GM18868 (cell line): ENCODE measurements around the gene DHDH.
A peak's percentile ranks its signal among the peaks of the same experiment; 100 is the strongest.

Source experiments
- ATAC-seq: cut with Tn5 transposase; IDR thresholded peaks from one replicate; pipeline ENCODE4 v1.9.1; 2021; ENCODE audit warnings: mild to moderate bottlenecking, moderate library complexity; ENCODE audit not compliant: unreplicated experiment

DHDH gene

DNA sequence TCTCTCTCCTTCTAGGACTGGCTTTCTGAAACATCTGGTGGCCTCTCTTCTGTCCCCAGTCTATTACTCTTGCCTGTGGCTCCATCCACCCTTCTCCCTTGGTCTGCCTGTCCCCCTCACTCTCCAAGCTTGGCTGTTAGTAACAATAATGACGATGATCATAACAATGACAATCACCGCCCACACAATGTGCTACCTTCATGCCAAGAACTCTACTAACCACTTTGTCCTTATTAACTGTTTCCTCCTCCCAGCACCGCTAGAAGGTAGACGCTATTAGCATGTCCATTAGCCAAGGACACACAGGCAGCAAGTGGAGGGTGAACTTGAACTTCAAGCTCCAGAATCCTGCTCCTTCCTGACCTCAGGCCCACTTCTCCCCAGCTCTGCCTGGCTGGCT is 56.9 kb downstream of the DHDH start:
- ATAC-seq = no peak

GRCh38 chr19:48991011-48991609 is 57.6 kb downstream of the DHDH start:
- ATAC-seq = no peak

DNA sequence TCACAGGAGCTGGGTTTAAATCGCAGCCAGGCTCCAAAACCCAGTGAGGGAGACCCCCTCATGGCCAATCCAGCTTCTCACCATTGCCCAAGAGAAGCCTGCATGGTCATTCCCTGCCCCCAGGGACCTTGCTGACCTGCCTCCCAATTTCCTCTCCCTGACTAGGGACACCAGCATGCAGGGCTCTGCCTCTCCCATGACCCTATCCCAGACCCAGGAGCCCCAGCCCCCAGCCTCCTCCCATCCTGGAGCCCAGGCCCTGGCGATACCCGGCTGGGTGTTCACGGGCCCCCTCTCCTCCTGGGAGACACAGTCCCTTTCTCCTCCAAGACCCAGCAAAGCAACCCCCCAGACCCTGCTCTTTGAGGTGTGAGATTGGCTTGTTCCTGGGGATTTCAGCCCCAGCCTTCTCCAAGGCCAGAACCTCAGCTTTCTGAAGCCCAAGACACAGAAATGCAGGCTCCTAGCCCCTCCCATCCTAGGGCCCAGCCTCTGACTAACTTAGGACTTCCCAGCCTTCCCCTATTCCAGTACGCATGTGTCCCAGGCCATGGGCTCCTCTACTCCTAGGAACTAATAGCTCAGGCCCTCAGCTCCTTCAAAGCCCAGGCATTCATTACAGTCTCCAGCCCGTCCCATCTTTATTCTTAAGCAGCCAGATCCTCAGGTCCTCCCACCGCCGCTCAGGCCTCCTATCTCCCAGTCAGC is 58.5 kb downstream of the DHDH start:
- ATAC-seq = no peak

DNA sequence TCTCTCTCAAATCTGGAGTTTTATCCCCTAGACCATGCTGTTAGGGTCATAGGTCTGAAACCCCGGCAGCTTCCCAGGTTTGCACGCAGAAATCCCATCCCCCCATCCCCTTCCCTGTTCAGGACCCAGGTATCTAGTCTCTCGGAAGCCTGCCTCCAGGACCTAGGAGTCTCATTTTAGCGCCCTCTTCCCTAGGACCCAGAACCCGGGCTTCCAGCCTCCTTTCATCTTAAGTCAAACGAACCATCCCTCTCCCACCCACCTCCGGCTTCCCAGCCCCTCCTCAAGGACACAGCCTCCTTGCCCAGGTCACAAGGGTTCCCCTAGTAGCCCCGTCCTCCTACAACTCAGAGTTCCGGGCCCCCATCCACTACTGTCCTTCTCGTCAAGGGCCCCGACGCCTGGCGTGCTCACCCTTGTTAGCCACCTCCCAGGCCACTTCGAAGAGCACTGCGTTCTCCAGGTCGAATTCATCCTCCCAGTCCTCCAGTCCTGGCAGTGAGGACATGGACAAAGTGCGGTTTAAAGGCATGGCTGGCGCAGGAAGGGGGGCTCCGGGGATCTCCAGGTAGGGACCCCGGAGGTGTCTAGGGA is 59.2 kb downstream of the DHDH start:
- no peak for ATAC-seq

- ATAC-seq = peak; percentile 84
Measured at GRCh38 chr19:48993175-48994034, 59.9 kb downstream of the DHDH start, which contains the start of the genes GYS1 and RUVBL2. TSS of gene GYS1 (minus strand) at chr19:48993309. CDS start at chr19:48993112, 197 bp downstream. TSS of gene RUVBL2 (plus strand) at chr19:48993887. CDS start at chr19:48993912, 25 bp downstream.

GRCh38 chr19:48994035-48994386 is 60.5 kb downstream of the DHDH start:
- no peak for ATAC-seq
